IPS-18c (cell line): Measurements from ENCODE around the gene RPL14.
A peak's percentile ranks its signal among the peaks of the same experiment; 100 is the strongest.

Source experiments
- H3K4me3 ChIP-seq: 2 replicates; pipeline ENCODE4 v1.7.0; 2013; ENCODE audit warnings: low read depth, mild to moderate bottlenecking, low read length, moderate library complexity; ENCODE audit not compliant: insufficient read depth
- H3K9me3 ChIP-seq: one replicate; pipeline ENCODE4 v1.6.1; 2013; ENCODE audit warnings: mild to moderate bottlenecking, low read length, moderate library complexity; ENCODE audit not compliant: control insufficient read depth, insufficient read depth

The RPL14 gene

DNA sequence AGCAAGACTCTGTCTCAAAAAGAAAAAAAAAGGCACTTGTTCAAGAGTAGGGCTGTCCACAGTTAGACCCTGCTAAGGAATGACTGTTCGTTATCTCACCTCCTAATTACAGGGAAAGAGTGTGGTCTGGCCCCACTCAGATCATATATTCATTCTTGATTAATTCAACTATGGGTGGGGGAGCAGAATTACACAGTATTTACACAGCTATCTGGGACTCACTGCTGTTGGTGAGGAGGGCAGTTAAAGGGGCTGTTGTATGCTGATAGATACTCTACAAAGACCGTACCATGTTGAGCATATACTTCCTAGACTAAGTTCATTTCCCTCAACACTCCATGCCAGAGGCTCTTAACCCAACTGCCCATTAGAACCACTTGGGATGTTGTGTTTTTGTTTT lies 44.9 kb downstream of the RPL14 start:
- Histone ChIP-seq H3K4me3 (no peak overlapping the region), H3K9me3 (no peaks in the 10 kb centered on the region)

DNA sequence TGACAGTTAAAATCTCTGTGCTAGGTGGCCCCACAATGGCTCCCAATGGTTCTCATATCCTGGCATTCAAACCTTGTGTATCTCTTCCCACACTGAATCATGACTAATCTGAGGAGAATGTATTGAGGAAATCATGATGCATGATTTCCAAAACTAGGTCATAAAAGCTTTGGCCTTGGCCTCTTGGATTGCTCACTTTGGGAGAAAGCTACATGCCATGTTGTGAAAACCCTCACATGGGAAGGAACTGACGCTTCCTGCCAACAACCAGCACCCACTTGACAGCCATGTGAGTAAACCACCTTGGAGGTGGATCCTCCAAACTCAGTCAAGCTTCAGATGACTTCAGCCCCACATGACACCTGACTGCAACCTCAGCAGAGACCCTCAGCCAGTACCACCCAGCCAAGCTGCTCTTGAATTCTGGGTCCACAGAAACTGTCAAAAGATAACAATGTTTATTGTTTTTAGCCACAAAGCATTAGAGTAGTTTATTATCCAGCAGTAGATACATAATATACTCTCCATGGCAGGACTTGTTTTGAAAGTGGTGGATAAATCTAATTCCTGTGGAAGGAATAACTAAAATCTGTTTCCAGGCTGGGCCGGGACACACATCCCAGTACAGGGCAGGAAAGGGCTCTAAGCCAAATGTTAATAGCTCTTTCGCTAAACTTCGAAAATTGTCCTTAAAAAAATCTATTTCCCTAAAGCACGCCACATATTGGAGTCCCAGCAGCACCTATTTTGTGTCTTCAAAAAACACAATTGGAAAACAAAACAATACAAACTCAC lies 47.7 kb downstream of the RPL14 start:
- peak overlapping the region; percentile 92; the same call in 1 of the 2 replicates for H3K4me3 ChIP-seq
- H3K9me3 ChIP-seq: no peaks in the 10 kb centered on the region

DNA sequence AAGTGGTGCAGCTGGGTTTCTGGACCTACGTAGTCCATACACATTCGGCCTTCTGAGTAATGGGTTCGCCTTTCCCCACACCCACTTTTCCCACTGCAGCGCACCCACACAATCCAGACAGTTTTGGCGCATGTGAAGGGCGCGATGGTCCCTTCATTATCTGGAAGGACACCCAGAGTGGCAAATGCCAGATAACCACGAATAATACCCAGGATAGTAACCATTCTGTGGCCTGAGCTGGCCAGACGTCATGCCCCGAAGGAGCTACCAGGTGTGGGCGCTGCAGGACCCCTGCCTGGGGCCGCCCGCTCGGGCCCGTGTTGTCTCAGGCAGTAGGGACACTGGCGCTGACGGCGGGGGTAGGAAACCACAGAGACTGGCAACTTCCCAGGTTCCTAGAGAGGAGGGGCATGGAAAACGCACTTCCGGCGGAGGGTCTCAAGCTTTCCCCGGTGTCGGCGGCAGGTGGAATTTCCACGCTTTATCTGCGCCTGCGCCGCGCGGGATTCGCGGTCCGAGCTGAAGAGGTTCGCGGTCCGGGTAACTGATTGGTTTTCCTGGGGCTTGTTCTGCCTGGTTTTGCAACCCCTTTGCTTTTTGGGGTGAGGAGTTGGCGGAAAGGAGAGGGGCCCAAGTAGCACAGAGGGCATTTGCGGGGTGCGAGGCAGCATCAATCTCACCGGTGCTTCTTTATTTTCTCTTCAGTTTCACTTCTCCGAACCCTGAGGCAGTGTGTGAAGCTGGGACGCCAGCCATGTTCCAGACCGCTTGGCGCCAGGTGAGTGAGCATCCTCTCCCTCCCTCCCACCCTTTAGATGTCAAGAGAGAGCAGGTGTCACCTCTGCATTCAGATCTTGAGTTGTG lies 48.7 kb downstream of the RPL14 start, which contains the start of gene ZNF620:
Gene ZNF620 (plus strand): TSS at position 441 of the 864 bp plus-strand sequence. CDS start 314 bp downstream, at position 755.
- H3K4me3 ChIP-seq: peak within 1 kb of the TSS; percentile 92
- no peaks in the 10 kb centered on the region for H3K9me3 ChIP-seq

DNA sequence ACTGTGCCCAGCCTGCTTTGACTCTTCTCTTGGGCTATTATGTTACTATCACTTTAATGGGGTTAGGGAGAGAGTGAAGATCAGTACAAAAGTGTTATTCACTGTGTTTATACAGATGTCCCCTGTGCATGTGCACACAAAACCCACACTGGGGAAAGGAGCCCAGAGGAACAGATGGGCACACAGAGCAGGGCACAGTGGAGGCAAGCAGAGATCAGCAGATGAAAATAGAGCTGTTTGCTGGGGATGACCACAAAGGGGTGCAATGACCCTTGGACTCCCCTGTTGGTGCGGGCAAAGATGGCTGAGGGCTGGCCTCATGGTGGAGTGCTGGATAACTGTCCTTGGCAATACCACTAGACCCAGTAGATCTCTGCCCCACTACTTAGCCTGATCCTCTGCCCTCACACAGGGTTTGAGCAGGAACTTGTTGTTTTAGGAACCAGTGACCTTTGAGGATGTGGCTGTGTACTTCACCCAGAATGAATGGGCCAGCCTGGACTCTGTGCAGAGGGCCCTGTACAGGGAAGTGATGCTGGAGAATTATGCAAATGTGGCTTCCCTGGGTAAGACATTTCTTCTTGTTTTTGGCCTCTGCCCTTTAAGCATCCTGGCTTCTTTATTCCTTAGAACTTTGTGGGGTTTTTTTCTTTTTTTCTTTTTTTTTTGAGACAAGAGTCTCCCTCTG lies 54.0 kb downstream of the RPL14 start:
- Histone ChIP-seq H3K9me3 (no peaks in the 10 kb centered on the region), H3K4me3 (no peak overlapping the region)

DNA sequence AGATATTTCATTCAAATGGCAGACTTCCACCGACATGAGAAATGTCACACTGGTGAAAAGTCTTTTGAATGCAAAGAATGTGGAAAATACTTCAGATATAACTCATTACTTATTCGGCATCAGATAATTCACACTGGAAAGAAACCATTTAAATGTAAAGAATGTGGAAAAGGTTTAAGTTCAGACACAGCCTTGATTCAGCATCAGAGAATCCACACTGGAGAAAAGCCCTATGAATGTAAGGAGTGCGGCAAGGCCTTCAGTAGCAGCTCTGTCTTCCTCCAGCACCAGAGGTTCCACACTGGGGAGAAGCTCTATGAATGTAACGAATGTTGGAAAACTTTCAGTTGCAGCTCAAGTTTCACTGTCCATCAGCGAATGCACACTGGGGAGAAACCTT lies 59.1 kb downstream of the RPL14 start:
- no peak overlapping the region for H3K4me3 ChIP-seq
- no peaks in the 10 kb centered on the region for H3K9me3 ChIP-seq

DNA sequence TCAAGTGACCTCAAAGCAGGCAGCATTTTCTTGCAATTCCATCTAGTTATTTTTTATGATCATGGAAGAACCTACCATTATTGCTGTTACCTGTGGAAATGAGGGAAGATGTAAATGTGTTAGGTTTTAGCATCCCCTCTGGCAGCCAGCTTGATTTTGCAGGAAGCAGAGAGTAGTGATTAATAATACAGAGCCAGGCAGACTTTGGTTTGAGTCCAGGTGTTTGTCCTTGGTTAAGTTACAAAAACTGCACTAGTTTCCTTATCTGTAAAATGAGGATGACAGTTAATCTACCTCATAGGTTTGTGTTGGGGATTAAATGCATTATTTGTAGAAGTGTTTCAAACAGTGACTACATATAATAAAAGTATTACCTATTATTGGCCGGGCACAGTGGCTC lies 60.9 kb downstream of the RPL14 start:
- no peaks in the 10 kb centered on the region for H3K9me3 ChIP-seq
- no peak overlapping the region for H3K4me3 ChIP-seq
